Activated T-cell treated with anti-CD3 and anti-CD28 coated beads for 4 hours (primary cell): ENCODE measurements around the gene AGBL2.
"Not testable (repeated sequence)": the region's sequence is repeated elsewhere in the genome, so short reads cannot be mapped to it uniquely, and the experiment has no call there.

Source experiments
- DNase-seq: peaks from one replicate; pipeline ENCODE4 v3.0.0-alpha.2; 2020

The AGBL2 gene

DNA sequence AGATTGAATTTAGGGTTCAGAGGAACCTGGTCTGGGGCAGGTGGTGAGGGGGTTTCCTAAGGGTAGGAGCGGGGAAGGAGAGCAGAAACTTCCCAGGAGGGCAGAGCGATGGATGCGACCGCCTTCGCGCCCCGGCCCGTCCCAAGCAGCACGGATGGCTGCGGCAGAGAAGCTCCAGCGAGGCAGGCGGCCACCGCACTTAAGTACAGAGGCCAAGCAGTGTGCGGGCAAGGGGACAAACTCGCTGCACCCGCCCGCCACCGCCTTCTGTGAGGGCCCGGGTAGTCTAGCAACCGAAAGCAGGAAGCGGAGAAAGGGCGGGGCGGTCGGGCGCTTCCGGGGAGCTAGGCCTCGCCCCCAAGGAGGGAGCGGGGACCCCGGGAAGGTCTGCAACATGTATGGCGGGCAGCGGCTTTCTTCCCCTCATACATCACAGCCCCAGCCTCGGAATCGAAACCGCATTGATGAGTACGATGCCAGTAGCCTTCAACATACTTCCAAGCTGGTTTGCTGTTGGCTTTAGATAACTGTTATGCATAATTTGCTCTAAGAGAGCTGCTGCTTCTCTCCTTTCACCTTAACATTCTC is at the start of gene AGBL2:
Gene AGBL2, minus strand, starts transcription at position 288 of the 588 bp plus-strand sequence. CDS start 719 bp downstream, outside the sequence.
- peak; percentile 71 for DNase-seq

GRCh38 chr11:47759291-47759690 is 44.1 kb upstream of the AGBL2 start:
- DNase-seq: not testable (repeated sequence)

- no peak for DNase-seq
Observed at GRCh38 chr11:47756208-47756607, 41.0 kb upstream of the AGBL2 start.

GRCh38 chr11:47750725-47751124 is 35.6 kb upstream of the AGBL2 start:
- no peak for DNase-seq

GRCh38 chr11:47742494-47742893 is 27.3 kb upstream of the AGBL2 start:
- not testable (repeated sequence) for DNase-seq

DNA sequence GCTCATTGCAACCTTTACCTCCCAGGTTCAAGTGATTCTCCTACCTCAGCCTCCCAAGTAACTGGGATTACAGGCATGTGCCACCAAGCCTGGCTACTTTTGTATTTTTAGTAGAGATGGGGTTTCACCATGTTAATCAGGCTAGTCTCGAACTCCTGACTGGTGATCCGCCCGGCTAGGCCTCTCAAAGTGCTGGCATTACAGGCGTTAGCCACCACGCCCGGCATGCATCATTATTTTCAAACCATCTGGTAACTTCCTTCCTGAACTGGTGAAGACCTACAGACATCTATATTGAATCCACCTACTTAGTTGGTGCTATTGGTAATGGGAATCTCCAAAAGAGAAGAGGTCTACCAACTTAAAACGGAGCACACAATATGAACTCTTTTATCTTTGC is 22.6 kb upstream of the AGBL2 start:
- DNase-seq: not testable (repeated sequence)

DNA sequence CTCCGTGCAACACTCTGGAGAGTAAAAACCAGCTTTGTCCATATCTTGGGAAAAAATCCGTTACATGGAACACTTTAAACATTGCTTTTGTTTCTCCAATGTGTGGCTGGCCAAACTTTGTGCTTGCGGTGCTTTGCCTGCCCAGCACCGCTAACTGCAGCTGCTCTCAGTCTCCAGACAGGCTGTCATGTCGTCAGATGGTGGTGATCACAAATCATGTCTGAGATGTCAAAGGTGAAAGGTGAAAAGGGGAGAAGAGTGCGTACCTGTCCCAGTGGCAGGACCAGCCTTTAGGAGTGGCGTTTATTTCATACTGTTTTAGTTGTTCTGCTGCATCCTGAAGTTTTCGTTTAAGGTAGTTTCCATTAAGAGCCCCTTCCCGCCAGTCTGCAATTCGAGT is 17.1 kb upstream of the AGBL2 start:
- DNase-seq: no peak

DNA sequence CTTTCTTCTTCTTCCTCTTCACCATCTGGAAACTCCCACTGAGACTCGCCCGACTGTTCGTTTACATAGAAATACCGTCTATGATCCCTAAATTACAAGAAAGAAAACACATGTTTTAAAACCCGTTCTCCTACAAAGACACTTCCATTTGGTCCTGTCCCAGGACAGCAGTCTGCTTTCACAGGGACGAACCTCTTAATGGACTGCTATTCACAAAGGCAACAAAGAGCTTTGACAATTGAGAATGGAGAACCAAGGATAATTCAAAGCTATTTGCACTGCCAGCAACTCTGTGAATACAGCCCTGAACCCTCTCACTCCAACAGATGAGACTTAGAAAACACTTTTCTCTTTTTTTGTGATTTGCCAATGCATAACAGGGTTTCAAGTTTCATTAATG is 16.3 kb upstream of the AGBL2 start:
- no peak for DNase-seq

DNA sequence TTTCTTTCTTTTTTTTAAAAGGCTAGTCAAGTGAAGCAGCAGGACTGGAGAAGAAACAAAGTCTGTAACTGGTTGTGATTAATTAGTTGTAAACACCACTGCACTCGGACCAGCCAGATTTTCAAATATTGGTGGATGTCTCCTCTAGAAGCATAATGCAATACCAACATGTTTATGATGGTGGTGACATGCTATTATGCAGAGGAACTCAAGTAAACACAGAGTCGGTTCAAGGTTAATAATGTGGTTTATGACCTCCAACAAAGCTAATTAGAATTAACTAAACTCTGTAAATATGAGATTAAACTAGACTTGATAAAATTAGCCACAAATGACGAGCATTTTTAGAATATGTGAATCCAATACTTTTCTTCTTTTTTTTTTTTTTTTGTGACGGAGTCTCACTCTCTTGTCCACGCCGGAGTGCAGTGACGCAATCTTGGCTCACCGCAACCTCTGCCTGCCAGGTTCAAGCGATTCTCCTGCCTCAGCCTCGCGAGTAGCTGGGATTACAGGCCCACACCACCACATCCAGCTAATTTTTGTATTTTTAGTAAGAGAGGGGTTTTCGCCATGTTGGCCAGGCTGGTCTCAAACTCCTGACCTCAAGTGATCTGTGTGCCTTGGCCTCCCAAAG is 11.8 kb upstream of the AGBL2 start:
- no peak for DNase-seq

DNA sequence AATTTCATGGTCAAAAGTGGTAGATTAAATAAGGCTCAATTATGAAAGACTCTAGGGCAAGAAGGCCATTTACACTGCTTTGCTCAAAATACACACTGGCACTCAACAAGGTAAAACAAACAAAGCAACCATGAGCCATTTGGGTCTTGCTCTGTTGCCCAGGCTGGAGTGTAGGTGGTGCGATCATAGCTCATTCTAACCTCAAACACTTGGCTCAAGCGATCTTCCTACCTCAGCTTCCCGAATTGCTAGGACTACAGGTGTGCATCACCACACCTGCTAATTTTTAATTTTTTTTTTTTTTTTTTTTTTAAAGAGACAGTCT is 10.9 kb upstream of the AGBL2 start:
- no peak for DNase-seq

GRCh38 chr11:47725442-47726117 is 10.4 kb upstream of the AGBL2 start:
- no peak for DNase-seq

DNA sequence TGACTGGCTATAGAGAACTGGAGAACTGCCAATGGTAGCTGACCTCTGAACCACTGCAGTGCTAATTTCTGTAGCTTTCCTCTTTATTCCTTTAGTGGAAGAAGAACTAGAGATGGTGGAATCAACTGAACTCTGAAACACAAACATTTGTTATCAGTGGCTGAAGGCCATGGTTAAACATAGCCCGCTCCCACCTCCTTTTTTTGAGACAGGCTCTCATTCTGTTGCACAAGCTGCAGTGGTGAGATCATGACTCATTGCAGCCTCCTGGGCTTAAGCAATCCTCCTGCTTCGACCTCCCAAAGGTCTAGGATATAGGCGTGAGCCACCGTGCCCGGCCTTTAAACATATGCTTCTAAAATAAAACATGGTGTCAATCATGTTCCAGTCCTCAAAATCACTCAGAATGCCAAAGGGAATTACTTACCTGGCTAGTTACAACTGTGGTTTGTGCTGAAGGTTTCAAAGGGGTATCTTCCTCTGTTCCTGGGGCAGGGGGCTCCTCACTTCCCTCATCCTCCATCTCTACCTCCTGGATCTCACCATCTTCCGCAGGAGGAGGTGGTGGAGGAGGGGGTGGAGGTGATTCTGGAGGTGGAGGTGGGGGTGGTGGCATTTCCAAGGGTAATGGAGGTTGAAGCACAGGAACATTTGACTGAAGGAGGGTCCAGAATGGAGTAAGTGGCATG is 9.0 kb upstream of the AGBL2 start:
- DNase-seq: no peak

DNA sequence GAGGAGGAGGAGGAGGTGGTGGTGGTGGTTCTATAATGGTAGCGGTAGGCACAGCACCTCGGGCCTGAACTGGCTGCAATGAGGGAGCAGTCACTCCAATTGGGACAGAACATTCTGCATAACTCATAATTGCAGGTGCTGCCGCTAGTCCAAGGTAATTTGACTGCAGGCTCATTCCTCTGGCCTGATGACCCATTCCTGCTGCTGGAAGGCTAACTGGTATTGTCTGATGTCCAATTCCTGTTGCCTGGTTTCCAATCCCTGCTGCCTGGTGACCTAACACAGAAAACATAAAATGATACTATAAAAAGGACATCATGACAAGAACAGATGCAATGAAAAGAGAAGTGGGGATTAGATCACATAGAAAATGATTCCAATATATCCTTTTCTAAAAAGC is 7.9 kb upstream of the AGBL2 start:
- no peak for DNase-seq

GRCh38 chr11:47720651-47721050 is 5.5 kb upstream of the AGBL2 start:
- DNase-seq: no peak

- no peak for DNase-seq
Observed at GRCh38 chr11:47716692-47717091, 1.5 kb upstream of the AGBL2 start.

DNA sequence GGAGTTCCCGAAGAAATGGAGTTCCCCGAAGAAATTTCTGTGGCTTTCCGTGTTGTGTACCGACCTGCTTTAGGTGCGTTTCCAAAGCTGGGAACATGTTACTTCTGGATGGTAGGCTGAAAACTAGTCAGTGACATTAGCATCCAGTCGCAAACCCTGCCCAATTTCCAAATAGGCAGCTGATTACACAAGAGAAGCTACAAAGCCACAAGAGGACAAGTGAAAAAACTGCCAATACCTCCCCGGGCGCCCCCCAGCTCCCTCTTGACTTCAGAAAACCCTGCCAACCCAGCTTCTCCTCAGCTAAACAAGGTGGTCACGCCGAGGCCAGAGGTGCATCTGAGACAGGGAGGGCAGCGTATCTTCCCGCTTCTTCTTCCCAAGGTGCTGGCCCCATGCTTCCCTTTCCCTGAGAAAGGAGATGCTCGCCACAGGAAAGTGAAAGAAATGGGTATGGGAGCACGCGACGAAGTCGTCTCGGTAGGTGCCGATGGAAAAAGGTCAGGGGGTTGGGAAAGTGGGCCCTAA is 551 bp downstream of the AGBL2 start:
- no peak for DNase-seq

GRCh38 chr11:47711816-47712215 is 3.4 kb downstream of the AGBL2 start:
- no peak for DNase-seq

DNA sequence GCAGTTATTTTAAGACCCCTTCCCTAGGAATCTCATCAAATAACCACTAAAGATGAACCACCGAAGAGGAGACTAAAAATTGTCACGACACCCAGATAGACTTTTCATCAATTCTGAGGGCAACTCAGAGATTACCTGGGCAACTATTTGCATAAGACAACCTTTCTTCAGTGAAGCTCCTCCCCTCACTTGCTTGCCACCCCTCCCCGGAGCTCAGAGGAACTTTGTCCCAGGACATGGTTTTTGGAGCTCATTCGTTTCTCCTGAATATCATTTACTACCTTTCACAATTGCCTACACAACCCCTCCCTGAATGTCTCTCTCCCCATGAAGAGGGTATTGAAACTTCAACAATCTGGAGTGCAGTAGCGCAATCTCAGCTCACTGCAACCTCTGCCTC is 3.9 kb downstream of the AGBL2 start:
- no peak for DNase-seq

- not testable (repeated sequence) for DNase-seq
Observed at GRCh38 chr11:47707275-47707786, 7.8 kb downstream of the AGBL2 start.

GRCh38 chr11:47705721-47706120 is 9.4 kb downstream of the AGBL2 start:
- DNase-seq: no peak

- DNase-seq: no peak
Observed at GRCh38 chr11:47691979-47692378, 23.2 kb downstream of the AGBL2 start.

- no peak for DNase-seq
Observed at GRCh38 chr11:47689480-47689879, 25.7 kb downstream of the AGBL2 start.

DNA sequence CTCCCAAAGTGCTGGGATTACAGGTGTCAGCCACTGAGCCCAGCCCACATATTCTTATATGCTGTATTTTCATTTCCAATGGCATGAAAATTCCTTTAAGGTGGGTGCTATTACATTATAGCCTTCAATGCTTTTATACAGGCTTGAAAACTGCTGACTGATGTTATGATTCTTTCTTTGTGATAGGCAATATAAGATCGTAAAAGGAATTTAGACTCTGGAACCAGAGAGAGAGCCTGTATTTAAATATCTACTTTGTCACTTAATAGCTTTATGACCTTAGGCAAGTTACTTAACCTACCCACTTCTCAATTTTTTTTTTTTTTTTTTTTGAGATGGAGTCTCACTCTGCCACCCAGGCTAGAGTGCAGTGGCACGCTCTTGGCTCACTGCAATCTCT is 26.2 kb downstream of the AGBL2 start:
- DNase-seq: no peak

- DNase-seq: no peak
Observed at GRCh38 chr11:47688111-47688510, 27.1 kb downstream of the AGBL2 start.
